GM19452 (cell line): ENCODE measurements around the gene NBPF8.
A peak's percentile ranks its signal among the peaks of the same experiment; 100 is the strongest.
"Not testable (repeated sequence)": the region's sequence is repeated elsewhere in the genome, so short reads cannot be mapped to it uniquely, and the experiment has no call there.

Experiments
- ATAC-seq: cut with Tn5 transposase; IDR thresholded peaks from one replicate; pipeline ENCODE4 v1.9.1; 2021; ENCODE audit not compliant: unreplicated experiment

Gene NBPF8, protein sequence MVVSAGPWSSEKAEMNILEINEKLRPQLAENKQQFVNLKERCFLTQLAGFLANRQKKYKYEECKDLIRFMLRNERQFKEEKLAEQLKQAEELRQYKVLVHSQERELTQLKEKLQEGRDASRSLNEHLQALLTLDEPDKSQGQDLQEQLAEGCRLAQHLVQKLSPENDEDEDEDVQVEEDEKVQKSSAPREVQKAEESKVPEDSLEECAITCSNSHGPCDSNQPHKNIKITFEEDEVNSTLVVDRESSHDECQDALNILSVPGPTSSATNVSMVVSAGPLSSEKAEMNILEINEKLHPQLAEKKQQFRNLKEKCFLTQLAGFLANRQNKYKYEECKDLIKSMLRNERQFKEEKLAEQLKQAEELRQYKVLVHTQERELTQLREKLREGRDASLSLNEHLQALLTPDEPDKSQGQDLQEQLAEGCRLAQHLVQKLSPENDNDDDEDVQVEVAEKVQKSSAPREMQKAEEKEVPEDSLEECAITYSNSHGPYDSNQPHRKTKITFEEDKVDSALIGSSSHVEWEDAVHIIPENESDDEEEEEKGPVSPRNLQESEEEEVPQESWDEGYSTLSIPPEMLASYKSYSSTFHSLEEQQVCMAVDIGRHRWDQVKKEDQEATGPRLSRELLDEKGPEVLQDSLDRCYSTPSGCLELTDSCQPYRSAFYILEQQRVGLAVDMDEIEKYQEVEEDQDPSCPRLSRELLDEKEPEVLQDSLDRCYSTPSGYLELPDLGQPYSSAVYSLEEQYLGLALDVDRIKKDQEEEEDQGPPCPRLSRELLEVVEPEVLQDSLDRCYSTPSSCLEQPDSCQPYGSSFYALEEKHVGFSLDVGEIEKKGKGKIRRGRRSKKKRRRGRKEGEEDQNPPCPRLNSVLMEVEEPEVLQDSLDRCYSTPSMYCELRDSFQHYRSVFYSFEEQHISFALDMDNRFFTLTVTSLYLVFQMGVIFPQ

DNA sequence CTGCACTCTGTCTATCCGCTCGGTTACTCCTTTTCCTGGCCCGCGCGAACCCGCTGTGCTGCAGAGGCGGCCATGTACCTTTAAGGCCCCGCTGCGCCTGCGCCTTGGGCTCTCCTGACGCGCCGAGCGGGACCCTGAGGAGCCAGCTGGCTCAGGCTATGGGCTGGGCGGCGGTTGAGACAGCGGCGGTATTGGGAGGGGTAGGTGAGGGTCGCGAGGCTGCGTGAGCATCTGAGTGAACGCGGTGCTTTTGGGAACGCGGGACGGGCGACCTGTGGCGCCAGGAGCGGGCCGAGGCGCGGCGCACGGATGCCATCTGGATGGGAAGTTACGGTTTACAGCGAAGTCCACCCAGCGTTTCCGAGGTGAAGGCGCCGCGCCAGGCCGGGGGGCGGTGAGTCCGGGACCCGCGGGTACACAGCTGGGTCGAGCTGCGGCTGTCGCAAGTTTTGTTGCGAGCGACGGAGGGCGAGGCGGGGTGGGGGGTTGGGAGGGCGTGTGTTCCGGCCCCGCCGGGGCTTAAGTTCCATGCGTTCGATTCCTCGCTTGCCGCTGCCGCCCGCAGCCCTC is at the start of gene NBPF8:
Gene NBPF8, plus strand, starts transcription at position 125 of the 570 bp plus-strand sequence. CDS start 21,488 bp downstream, outside the sequence.
- peak; percentile 97 for ATAC-seq

DNA sequence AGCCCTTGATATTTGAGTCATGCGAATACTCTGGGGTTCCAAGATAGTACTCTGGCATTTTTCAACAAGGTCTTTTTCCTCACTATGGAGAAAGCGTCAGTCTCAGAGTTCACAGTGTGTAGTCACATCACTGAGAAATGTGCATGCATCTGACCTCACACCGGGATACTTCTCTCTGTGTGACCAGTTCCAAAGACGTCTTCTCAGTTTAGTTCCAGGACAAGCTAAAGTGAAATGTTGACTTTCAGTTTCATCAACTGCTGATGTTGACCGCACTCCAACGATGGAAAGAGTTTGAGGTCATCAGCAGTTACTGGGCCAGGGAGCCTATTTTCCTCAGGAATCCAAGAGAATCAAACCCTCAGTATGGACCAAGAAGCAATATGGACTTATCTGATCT is 47.1 kb upstream of the NBPF8 start:
- not testable (repeated sequence) for ATAC-seq

DNA sequence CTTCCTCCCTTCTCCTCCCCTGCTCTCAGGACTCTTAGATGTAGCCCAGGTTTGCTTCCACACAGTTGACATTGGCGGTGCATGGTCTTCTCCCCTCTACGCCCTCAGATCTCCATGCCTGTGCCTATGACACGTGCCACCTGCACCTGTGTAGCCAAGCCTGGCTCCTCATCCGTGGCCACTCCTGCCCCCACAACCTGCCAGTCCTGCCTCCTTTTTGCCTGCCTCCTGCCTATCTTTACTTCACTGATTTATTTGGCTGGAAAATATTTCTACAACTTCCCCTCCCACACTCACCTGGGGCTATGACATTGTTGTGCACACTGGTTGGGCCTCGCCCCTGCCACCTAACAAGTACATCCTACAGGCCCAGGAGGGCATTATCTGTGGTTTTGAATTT is 28.2 kb upstream of the NBPF8 start:
- not testable (repeated sequence) for ATAC-seq

DNA sequence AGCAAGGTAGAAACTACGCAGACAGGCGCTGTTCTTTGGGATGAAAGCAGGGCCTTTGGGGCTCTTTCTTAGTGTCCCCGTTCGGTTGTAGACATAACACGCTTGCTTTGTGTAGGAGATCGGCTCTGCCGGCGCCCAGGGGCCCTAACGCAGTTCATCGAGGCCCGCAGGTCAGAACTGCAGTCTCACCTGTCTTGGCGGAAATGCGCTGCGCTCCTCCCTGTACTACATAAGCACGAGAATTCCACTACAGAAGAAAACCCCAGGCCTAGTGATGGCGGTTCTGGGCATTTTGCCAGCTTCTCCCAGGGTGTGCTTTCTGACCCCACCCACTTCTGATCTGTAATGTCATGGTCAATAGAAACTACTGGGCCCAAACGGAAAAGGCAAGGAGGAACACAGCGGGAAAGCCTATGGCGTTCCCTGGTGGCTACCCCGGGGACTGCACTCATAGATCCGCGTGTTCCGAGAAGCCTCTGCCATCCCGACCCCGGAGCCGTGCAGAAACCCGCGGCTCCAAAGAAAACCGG is 26.2 kb upstream of the NBPF8 start:
- ATAC-seq, result not testable (repeated sequence)

DNA sequence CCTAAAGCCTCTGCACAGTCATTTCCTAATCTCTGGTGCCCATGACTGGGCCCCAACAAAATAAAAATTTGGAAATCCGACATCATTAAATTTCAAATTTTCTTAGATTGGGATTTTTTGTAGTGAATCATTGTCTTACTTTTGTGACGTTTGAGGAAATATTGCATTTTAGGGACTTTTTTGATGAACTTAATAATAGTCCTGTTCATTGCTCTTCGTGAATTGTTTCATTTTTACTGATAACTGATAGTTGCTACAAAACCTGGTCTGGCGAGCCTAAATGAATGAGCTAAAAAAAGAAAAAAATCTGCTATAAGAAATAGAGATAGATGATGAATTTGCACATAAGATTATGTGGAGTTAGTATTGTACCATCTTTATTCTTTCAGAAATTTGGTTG is 23.5 kb upstream of the NBPF8 start:
- not testable (repeated sequence) for ATAC-seq

DNA sequence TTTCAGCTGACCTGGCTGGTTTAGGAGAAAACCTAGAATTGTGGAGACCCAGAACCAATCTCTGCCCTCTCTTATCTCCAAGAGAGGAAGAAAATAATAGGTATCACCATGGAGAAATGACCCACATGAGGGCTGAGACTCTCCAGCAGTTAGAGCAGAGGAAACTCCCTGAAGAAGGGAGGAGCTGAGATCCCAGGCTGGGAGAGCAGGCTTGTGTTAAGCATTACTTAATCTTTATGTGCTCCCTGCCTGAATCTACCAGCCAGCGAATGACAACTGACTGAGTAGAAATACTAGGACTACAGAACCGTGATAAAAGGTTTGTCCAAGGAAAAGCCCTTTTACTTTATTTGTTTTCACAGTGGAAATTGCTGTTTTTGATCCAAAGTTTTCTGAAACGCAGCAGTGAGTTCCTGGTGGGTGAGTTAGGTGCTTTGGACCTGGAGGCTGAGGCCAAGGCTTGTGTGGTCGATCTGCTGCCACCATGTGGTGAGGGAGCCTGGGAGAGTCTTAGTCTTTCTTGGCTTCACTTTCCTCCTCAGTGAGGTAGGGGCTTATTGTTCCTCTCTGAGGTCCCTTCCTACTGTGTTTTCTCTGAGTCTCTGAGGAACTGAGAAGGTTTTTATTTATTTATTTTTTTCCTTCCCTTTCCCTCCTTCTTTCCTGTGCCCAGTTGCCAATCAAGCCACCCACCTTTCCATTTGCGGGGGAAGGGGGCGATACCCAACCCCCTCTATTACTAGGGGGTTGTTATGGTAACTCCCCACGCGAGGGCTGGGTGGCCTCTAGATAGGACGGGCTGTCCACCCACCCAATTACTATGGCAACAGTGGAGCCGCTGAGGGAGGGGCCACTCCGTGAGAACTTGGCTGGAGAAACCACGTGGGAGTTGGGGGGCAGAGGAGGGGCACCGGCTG is 21.3 kb upstream of the NBPF8 start:
- ATAC-seq, result not testable (repeated sequence)

DNA sequence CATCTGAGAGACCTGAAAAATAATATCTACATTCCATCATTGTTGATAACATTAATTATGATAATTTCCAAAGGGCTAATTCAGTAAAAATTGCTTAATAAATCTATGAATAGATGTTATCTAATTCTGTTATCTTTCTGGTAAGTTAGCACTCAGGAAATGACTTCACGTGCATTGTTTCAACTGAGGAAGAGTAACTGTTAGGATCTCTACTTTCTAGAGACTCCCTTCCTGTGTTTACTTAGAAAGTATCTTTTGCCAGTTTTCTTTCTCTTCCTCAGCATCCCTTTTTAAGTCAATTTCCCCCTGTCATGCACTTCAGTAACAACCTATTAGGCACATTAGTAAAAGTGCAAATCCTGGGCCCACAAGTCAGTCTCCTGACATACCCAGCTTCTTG is 9.5 kb upstream of the NBPF8 start:
- not testable (repeated sequence) for ATAC-seq

DNA sequence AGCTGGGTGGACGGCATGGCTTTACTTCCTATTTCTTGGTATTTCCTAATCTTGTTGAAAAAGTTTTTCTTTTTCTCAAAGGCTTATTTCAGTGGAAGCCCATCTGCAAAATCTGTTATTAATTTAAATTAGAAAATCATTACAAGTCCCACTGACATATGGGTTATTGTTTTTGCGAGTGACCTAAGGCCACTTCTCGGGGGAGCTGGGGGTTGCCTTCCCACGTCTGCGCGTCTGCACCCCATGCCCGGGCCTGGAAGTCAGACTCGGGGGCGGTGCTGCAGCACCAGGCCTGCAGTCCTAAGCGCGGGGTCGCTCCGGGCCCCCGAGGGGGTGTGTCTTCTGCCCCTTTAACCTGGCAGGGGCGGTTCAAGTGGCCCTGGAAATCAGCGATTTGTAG is 384 bp upstream of the NBPF8 start:
- not testable (repeated sequence) for ATAC-seq

DNA sequence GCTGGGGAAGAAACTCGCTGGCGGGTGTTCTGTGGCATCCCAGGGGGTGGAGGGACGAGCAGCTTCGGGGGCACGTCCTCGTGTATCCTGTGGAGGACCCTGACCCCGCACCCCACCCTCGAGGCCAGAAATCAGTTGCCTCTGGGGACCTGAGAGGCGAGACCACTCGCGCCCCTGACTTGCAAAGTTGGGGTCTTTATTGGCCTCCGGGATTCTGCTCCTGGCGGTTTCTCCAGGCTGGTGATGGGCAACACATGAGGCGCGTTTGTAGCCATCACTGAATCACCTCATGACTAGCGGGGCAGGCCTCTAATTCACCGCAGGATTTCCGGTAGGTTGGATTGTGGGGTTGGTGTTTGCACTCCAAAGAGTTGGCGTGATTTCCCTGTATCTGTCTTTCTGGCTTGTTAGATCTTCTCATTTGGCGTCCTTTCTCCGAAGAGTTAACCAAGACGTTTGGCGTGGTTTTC is 692 bp downstream of the NBPF8 start:
- peak; percentile 35 for ATAC-seq

DNA sequence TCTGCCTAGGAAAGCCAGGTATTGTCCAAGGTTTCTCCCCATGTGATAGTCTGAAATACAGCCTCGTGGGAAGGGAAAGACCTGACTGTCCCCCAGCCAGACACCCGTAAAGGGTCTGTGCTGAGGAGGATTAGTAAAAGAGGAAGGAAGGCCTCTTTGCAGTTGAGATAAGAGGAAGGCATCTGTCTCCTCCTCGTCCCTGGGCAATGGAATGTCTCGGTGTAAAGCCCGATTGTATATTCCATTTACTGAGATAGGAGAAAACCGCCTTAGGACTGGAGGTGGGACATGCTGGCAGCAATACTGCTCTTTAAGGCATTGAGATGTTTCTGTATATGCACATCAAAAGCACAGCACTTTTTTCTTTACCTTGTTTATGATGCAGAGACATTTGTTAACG is 10.2 kb downstream of the NBPF8 start:
- ATAC-seq, result not testable (repeated sequence)

DNA sequence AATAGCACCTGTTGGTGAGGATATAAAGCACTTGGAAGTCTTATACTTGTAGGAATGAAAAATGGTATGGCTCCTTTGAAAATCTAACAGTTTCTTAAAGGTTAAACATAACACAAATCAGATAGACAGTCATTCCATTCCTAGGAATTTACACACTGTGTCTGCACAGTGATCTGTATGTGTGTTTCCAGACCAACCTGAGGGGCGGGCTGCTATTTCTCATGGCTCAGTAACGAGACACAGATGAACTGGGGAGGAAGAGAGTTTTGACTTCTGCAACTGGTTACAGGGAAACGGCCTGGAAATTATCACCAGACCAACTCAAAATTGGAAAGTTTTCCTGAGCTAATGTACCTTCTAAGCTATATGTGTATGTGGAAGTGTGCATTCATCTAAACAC is 16.8 kb downstream of the NBPF8 start:
- not testable (repeated sequence) for ATAC-seq

DNA sequence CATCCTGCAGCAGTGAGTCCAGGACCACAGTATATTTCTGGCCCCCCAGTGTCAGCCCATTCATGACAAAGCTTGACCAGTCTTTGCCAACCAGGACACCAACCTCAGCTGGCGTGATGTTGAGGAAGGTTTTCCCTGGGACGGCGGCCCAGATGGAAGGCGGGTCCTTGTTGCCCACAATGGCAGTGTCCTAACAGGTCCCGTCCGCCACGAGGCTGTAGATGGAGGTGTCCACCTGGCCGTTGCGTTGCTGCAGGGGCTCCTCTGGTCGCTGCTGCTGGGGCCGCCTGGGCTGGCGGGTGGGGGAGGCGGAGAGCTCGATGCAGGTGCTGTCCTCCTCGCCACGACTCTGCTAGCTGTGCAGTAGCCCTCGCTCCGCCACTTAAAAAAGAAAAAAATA is 19.0 kb downstream of the NBPF8 start:
- not testable (repeated sequence) for ATAC-seq

DNA sequence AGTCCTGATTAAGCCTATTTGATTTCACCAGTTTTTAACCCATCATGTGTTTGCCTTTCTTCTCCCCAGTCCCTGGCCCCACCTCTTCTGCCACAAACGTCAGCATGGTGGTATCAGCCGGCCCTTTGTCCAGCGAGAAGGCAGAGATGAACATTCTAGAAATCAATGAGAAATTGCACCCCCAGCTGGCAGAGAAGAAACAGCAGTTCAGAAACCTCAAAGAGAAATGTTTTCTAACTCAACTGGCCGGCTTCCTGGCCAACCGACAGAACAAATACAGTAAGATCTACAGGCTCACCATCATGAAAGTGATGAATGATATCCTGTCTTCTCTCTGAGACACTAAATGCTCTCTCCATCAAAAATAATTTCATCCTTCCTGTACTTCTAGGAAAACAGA is 34.3 kb downstream of the NBPF8 start:
- not testable (repeated sequence) for ATAC-seq
